RCC 7860 (cell line): ENCODE measurements around the gene TSPAN12.
"Not testable (repeated sequence)": the region's sequence is repeated elsewhere in the genome, so short reads cannot be mapped to it uniquely, and the experiment has no call there.

Experiments used
- DNase-seq: peaks from one replicate; pipeline ENCODE4 v3.0.0-alpha.2; 2015; ENCODE audit warnings: low spot score
- FAIRE-seq: peaks from 2 replicates; lab custom pipeline; 2012; peaks lifted over from hg19 to GRCh38; lab: Jason Lieb, UNC

TSPAN12 gene

GRCh38 chr7:120857588-120858573 is at the start of gene TSPAN12:
Gene TSPAN12, minus strand, starts transcription at chr7:120858144. Its CDS starts 1,381 bp downstream, at chr7:120856763.
- DNase-seq = peak; percentile 77
- peak; percentile 75 for FAIRE-seq

GRCh38 chr7:120898715-120899499 is 41.0 kb upstream of the TSPAN12 start:
- DNase-seq = no peak
- no peak for FAIRE-seq

- not testable (repeated sequence) for FAIRE-seq, DNase-seq
Measured at GRCh38 chr7:120895253-120895652, 37.3 kb upstream of the TSPAN12 start.

- FAIRE-seq = not testable (repeated sequence)
Measured at GRCh38 chr7:120885602-120886001, 27.7 kb upstream of the TSPAN12 start.

GRCh38 chr7:120877701-120878100 is 19.8 kb upstream of the TSPAN12 start:
- no peak for DNase-seq
- no peak for FAIRE-seq

More at GRCh38 chr7:120885602-120886001, 27.7 kb upstream of the TSPAN12 start:
- not testable (repeated sequence) for DNase-seq

- no peak for FAIRE-seq
Measured at GRCh38 chr7:120876922-120877321, 19.0 kb upstream of the TSPAN12 start.

GRCh38 chr7:120874722-120875121 is 16.8 kb upstream of the TSPAN12 start:
- DNase-seq = no peak
- no peak for FAIRE-seq

More at GRCh38 chr7:120876922-120877321, 19.0 kb upstream of the TSPAN12 start:
- DNase-seq = no peak

- no peak for FAIRE-seq
- DNase-seq = no peak
Measured at GRCh38 chr7:120874016-120874415, 16.1 kb upstream of the TSPAN12 start.

GRCh38 chr7:120873401-120873800 is 15.5 kb upstream of the TSPAN12 start:
- no peak for DNase-seq

GRCh38 chr7:120869700-120870099 is 11.8 kb upstream of the TSPAN12 start:
- DNase-seq (no peak), FAIRE-seq (no peak)

More at GRCh38 chr7:120873401-120873800, 15.5 kb upstream of the TSPAN12 start:
- FAIRE-seq = no peak

GRCh38 chr7:120867932-120868331 is 10.0 kb upstream of the TSPAN12 start:
- DNase-seq = no peak
- FAIRE-seq = no peak

GRCh38 chr7:120865191-120865981 is 7.4 kb upstream of the TSPAN12 start:
- no peak for FAIRE-seq
- no peak for DNase-seq

- FAIRE-seq (peak; percentile 67), DNase-seq (peak; percentile 39)
Measured at GRCh38 chr7:120864141-120864900, 6.4 kb upstream of the TSPAN12 start.

GRCh38 chr7:120862987-120863590 is 5.1 kb upstream of the TSPAN12 start:
- DNase-seq = no peak
- FAIRE-seq = no peak

GRCh38 chr7:120860156-120860555 is 2.2 kb upstream of the TSPAN12 start:
- DNase-seq (no peak), FAIRE-seq (no peak)

GRCh38 chr7:120859459-120859858 is 1.5 kb upstream of the TSPAN12 start:
- no peak for FAIRE-seq

GRCh38 chr7:120856621-120857352 is 1.2 kb downstream of the TSPAN12 start:
- peak; percentile 30 for DNase-seq
- FAIRE-seq = no peak

More at GRCh38 chr7:120859459-120859858, 1.5 kb upstream of the TSPAN12 start:
- no peak for DNase-seq

GRCh38 chr7:120856198-120856597 is 1.7 kb downstream of the TSPAN12 start:
- DNase-seq (no peak), FAIRE-seq (no peak)

- FAIRE-seq = no peak
- DNase-seq = no peak
Measured at GRCh38 chr7:120852700-120853099, 5.2 kb downstream of the TSPAN12 start.
